GM18517 (cell line): Measurements from ENCODE around the gene GAS1.

Source experiments
- ATAC-seq: cut with Tn5 transposase; IDR thresholded peaks from one replicate; pipeline ENCODE4 v1.9.1; 2021; ENCODE audit warnings: mild to moderate bottlenecking, moderate library complexity; ENCODE audit not compliant: unreplicated experiment

GAS1 gene

DNA sequence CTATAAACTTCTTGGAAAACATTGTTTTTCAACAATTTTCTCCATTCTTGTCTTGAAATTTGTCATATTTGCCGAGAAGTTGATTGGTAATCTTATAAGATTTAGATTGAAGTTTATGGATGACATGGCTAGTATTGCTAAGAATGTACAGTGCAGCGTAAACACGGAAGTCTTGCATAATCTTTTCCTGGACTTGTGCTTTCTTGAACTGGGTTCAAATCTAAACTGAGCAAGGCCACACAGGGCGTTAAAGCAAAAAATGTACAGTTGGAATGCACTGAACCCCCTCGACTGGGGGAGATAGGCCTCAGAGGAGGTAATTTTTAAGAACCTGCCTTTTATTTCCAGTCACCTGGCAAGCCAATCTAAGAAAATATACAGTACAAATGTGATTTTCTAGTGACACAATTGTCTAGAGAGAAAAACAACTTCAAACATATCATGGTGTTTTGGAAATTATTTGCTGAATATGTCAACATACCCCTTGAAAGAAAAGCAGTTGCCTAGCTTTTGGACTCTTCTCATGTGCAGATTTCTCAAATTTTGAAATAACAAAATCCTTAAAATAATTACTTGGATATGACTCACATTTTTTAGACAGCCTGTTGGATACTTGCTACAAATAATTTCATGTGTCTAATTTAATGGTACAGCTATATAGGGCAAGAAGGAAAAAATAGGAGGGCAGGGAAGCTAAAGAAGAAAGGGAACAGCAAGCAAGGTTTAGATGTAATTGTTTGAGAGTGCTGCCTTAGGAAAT is 18.5 kb upstream of the GAS1 start:
- no peak for ATAC-seq

DNA sequence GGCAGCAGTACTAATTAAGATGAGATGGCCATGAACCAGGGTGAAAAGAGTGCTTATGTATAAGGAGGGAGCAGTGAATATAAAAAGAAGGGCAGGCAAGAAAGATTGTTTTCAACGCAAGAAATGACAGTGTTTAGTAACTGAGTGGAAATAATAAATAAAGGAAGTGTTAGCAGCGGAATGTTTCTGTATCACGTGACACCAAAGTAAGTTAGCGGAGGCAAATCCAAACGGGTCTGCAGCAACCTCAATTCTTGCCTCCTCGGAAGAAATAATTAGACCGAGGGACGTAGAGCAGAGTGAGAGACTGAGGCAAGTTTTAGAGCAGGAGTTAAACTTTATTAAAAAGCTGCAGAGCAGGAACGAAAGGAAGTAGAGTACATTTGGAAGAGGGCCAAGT is 15.4 kb upstream of the GAS1 start:
- ATAC-seq, result no peak

- ATAC-seq, result no peak
Measured at GRCh38 chr9:86960938-86961337, 13.6 kb upstream of the GAS1 start.

GRCh38 chr9:86958203-86958602 is 10.9 kb upstream of the GAS1 start:
- no peak for ATAC-seq

DNA sequence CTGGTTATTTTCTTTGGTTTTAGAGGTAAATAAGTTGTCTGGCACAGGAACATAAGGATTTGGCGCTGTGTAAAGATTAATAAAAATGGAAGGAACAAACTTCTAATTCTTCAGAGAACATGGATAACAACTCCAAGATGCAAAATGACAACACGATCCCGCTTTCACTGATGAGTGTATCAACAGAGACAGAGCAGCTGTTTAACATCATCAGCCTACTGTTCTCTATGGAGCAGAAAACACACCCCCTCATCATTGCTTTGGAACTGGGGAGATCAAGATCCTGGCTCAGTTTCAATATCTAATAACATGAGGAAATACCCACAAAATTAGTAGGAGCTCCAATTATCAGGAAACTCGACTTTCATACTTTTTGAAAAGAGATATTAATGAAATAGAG is 8.3 kb upstream of the GAS1 start:
- no peak for ATAC-seq

GRCh38 chr9:86955042-86955441 is 7.7 kb upstream of the GAS1 start:
- ATAC-seq, result no peak

GRCh38 chr9:86953181-86953580 is 5.9 kb upstream of the GAS1 start:
- ATAC-seq, result no peak

DNA sequence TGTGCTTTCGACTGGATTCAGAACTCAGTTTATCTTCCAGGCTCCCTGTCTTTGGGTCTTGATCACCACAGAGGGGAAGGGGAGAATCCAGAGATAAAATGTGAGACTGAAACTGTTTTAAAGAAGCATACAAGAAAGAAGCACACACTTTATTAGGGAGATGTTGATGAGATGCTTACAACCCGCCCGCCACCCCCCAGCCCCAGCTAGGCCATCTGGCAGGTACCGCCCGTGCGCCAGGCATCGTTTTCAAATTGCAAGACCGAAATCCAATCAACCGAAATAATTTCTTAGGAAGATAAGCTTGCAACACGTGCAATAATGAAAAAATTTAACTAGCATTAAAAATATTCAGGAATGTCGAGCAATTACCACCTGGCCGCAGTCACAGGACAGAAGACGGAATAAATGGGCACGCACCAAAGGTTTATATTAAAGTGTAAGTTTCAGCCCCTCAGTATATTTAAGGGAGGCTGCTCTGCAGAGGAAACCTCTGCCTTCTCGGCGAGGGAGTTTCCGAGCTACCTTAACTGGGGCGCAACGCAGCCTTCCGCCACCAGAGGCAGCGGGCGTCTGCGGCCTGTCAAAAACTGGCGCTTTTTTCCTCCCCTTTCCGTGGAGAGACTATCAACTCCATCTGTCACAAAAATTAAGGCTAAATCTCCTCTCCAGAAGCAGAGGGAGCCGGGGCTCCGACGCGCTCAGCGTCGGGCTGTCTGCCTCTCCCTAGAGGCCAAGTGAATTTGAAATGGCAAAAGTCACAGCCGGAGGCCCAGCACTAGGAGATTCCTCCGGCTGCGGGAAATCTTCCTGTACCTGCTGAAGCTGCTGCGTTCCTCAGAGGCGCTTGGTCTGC is 996 bp upstream of the GAS1 start:
- ATAC-seq, result peak; percentile 72

GRCh38 chr9:86946201-86947145 is 833 bp downstream of the GAS1 start:
- peak; percentile 16 for ATAC-seq

GRCh38 chr9:86945728-86946200 is 1.5 kb downstream of the GAS1 start:
- ATAC-seq, result no peak

DNA sequence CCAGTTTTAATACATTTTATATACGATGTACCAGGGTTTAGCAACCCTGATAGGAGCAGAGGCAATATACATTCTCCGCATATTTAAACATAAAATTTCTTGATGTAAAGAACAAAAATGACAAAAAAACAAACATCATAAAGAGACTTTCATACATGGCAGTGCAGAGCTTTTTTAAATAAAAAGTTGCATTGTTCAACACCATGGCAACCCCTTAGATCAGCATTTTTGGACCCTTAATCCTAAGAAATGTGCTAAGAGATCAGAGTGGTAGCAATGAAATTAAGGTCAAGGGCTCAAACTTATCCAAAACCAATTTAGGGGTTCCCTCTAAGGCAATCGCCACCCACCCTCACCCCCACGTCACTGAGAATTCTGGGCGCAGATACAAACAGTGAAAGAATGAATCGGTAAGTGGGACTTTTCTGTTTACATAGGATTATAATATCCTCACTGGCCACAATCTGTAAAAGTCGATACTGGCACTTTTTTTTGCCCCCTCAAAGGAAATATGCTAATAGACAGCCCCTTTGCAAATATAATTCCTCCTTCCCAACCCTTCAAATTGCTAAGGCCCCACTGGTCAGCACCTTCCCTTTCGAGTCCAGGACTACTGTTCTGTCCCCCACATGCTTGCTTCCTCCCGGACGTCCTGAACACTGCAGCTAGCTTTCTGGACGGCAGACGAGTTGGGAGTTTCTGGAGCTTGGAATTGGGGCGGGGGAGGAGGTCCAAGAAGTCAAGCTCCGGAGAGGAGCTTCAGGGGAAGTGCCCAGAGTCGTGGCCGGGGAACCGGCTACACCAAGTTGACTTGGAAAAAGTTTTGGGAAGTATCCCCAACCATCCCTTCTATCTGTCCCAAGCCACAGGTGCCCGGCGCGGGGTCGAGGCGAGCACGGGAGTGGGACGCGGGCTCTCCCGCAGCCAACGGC is 2.2 kb downstream of the GAS1 start:
- ATAC-seq, result no peak

- ATAC-seq, result no peak
Measured at GRCh38 chr9:86943201-86944113, 3.8 kb downstream of the GAS1 start.

DNA sequence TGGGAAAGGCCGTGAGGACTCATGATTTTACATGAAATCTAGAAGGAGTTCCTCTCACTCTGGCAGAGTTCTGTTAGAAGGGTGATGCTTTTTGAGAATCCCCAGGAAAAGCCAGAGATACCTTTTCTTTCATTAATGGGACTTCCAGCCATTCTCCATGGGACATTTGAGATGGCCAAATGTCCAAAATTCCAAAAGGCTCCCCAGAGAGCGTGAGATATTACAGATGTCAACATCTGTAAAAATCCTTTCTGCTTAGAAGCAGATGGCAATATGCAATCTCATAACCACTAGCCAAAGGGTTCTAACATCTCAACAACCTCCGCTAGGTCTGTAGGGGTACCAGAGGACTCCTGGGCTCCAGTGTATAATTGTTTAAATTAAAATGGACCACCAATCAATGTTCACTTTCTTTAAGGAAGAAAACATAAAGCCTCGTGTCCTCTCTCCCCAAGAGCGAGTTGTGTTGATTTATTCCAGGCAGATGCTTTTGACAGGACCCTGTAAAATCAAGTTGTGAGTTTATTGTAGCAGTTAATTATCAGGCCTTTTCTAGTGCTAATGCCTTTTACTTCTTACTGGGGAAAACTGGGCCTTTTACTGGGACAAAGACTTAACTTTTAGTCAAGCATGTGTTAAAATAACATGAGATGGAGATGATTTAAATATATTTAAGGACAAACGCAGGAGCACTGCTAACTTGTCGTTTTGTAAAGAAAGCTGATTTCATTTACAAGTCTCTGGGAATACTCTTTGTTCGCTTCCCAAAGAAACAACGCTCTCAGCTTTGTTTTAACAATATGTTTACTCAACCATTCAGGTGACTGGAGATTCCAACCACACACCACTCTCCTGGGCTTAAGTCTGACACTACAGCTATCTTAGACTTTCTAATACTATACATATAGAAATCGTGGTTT is 4.8 kb downstream of the GAS1 start:
- ATAC-seq, result no peak

- ATAC-seq, result no peak
Measured at GRCh38 chr9:86941197-86941596, 6.1 kb downstream of the GAS1 start.

- no peak for ATAC-seq
Measured at GRCh38 chr9:86940774-86941173, 6.5 kb downstream of the GAS1 start.

GRCh38 chr9:86939891-86940290 is 7.4 kb downstream of the GAS1 start:
- no peak for ATAC-seq

DNA sequence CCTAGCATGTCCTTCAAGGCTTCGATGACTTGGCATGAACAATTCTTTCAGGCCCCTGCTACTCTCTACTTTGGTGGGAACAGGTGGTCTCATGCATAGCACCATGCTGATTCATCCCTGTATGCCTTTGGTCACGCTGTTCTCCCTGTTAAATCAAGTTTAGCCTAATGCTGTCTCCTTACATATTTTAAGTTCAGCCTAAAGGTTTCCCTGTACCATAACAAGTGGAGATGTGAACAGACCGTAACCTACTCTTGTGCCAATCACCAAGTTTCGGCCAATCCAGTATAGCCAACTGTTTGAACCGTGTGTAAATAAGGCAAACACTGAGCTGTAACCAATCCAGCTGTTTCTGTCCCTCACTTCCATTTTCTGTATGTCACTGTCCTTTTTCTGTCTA is 8.0 kb downstream of the GAS1 start:
- no peak for ATAC-seq

GRCh38 chr9:86938780-86939179 is 8.5 kb downstream of the GAS1 start:
- ATAC-seq, result no peak
